HEK293 (cell line): ENCODE results near the gene KRTAP5-7.

Source experiments
- CTCF ChIP-seq: fragments of 450-650 bp; formaldehyde crosslinking; IDR thresholded peaks from 2 replicates; pipeline ENCODE4 v1.5.1; 2016; ENCODE audit warnings: missing biosample characterization, missing genetic modification characterization
- KLF1 ChIP-seq: fragments of 450-650 bp; formaldehyde crosslinking; IDR thresholded peaks from 2 replicates; pipeline ENCODE4 v1.5.1; 2016; ENCODE audit warnings: missing biosample characterization, missing genetic modification characterization
- KLF16 ChIP-seq: fragments of 450-650 bp; formaldehyde crosslinking; IDR thresholded peaks from 2 replicates; pipeline ENCODE4 v1.5.1; 2017; ENCODE audit warnings: missing biosample characterization, missing genetic modification characterization
- ZNF23 ChIP-seq: fragments of 450-650 bp; formaldehyde crosslinking; IDR thresholded peaks from 2 replicates; pipeline ENCODE4 v1.5.1; 2016; ENCODE audit warnings: missing biosample characterization, missing genetic modification characterization, borderline replicate concordance
- ZNF394 ChIP-seq: fragments of 450-650 bp; formaldehyde crosslinking; IDR thresholded peaks from 2 replicates; pipeline ENCODE4 v1.5.1; 2016; ENCODE audit warnings: missing biosample characterization, missing genetic modification characterization, mild to moderate bottlenecking, moderate library complexity, borderline replicate concordance
- ZNF513 ChIP-seq: fragments of 450-650 bp; IDR thresholded peaks from 2 replicates; pipeline ENCODE4 v1.5.1; 2018; ENCODE audit warnings: missing biosample characterization, missing genetic modification characterization
- ZNF777 ChIP-seq: fragments of 450-650 bp; formaldehyde crosslinking; IDR thresholded peaks from 2 replicates; pipeline ENCODE4 v1.5.1; 2017; ENCODE audit warnings: missing biosample characterization, missing genetic modification characterization, borderline replicate concordance
- ZNF785 ChIP-seq: fragments of 450-650 bp; formaldehyde crosslinking; IDR thresholded peaks from 2 replicates; pipeline ENCODE4 v1.5.1; 2016; ENCODE audit warnings: missing biosample characterization, missing genetic modification characterization
- TF ChIP-seq, protein P1 (sequence below): fragments of 450-650 bp; formaldehyde crosslinking; IDR thresholded peaks from 2 replicates; pipeline ENCODE4 v1.5.1; 2016; ENCODE audit warnings: missing biosample characterization, missing genetic modification characterization
- TF ChIP-seq, protein P2 (sequence below): fragments of 450-650 bp; formaldehyde crosslinking; IDR thresholded peaks from 2 replicates; pipeline ENCODE4 v1.5.1; 2017; ENCODE audit warnings: missing biosample characterization, missing genetic modification characterization

DNA sequence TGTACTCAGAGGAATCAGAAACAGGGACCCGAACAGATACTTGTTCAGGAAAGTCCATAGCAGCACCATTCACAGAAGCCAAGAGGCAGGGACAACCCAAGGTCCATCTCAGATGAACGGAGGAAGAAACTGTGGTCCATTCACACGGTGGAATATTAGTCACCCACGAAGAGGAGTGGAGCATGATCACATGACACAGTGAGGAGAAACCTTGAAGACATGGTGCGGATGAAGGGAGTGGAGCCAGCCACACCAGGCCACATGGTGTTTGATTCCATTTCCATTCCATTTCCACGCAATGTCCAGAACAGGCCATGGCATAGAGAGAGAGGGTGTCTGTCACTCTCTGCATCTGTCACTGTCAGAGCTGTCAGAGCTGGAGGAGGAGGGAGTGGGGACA is 43.4 kb upstream of the KRTAP5-7 start:
- TF ChIP-seq KLF1 (tag by site-specific recombination) (no peak), ZNF513 (tag by site-specific recombination) (no peak), CTCF (tag by site-specific recombination) (no peak), ZNF785 (tag by site-specific recombination) (no peak), KLF16 (tag by site-specific recombination) (no peak), ZNF777 (tag by site-specific recombination) (no peak), ZNF394 (tag by site-specific recombination) (no peak), ZNF23 (tag by site-specific recombination) (no peak)
- TF ChIP-seq, protein P1, sequence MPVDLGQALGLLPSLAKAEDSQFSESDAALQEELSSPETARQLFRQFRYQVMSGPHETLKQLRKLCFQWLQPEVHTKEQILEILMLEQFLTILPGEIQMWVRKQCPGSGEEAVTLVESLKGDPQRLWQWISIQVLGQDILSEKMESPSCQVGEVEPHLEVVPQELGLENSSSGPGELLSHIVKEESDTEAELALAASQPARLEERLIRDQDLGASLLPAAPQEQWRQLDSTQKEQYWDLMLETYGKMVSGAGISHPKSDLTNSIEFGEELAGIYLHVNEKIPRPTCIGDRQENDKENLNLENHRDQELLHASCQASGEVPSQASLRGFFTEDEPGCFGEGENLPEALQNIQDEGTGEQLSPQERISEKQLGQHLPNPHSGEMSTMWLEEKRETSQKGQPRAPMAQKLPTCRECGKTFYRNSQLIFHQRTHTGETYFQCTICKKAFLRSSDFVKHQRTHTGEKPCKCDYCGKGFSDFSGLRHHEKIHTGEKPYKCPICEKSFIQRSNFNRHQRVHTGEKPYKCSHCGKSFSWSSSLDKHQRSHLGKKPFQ (tag by site-specific recombination) = no peak
- TF ChIP-seq, protein P2, sequence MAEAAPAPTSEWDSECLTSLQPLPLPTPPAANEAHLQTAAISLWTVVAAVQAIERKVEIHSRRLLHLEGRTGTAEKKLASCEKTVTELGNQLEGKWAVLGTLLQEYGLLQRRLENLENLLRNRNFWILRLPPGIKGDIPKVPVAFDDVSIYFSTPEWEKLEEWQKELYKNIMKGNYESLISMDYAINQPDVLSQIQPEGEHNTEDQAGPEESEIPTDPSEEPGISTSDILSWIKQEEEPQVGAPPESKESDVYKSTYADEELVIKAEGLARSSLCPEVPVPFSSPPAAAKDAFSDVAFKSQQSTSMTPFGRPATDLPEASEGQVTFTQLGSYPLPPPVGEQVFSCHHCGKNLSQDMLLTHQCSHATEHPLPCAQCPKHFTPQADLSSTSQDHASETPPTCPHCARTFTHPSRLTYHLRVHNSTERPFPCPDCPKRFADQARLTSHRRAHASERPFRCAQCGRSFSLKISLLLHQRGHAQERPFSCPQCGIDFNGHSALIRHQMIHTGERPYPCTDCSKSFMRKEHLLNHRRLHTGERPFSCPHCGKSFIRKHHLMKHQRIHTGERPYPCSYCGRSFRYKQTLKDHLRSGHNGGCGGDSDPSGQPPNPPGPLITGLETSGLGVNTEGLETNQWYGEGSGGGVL (tag by site-specific recombination) = no peak
